BLaER1 treated with 17β-estradiol and CSF1 and Interleukin-3, amounts not matched to agents 10 nM and 100 nM (cell line): ENCODE measurements around the gene SLC51A.
A peak's percentile ranks its signal among the peaks of the same experiment; 100 is the strongest.

ENCODE experiments used
- H3K27ac ChIP-seq, 11 experiments: shearing (Covaris generic); formaldehyde crosslinking; 2 replicates each; pipeline ENCODE4 v1.8.1; 2022
- H3K27me3 ChIP-seq, 11 experiments: shearing (Covaris generic); formaldehyde crosslinking; 2 replicates each; pipeline ENCODE4 v1.8.1; 2022
- H3K36me3 ChIP-seq, 11 experiments: shearing (Covaris generic); formaldehyde crosslinking; 2 replicates each; pipeline ENCODE4 v1.8.1; 2022
- H3K4me1 ChIP-seq, 10 experiments: shearing (Covaris generic); formaldehyde crosslinking; 2 replicates each; pipeline ENCODE4 v1.8.1; 2022
- H3K4me2 ChIP-seq, 11 experiments: shearing (Covaris generic); formaldehyde crosslinking; 2 replicates each; pipeline ENCODE4 v1.8.1; 2022
- H3K4me3 ChIP-seq, 10 experiments: shearing (Covaris generic); formaldehyde crosslinking; 2 replicates each; pipeline ENCODE4 v1.8.1; 2022
- H3K9ac ChIP-seq, 11 experiments: shearing (Covaris generic); formaldehyde crosslinking; 2 replicates each; pipeline ENCODE4 v1.8.1; 2022
- H3K9me3 ChIP-seq, 11 experiments: shearing (Covaris generic); formaldehyde crosslinking; replicated peaks in 1 of 11; 2 replicates each; pipeline ENCODE4 v1.8.1; 2022
- H4K20me1 ChIP-seq, 11 experiments: shearing (Covaris generic); formaldehyde crosslinking; 2 replicates each; pipeline ENCODE4 v1.8.1; 2022
- Cebpa-rat ChIP-seq, 11 experiments: shearing (Covaris generic); IDR thresholded peaks; 2 replicates each; pipeline ENCODE4 v1.8.1; 2022

SLC51A gene

GRCh38 chr3:196275126-196275525 lies 58.8 kb downstream of the SLC51A start:
- Histone ChIP-seq H3K27me3 (no peaks in the 10 kb centered on the region), H3K4me3 (no peak overlapping the region), H4K20me1 (peaks cover 0 to 93% (median 13%) of the 10 kb centered on the region in 11 experiments; a peak in 13 of 22 replicates), H3K9me3 (peaks cover 11 to 35% (median 30%) of the 10 kb centered on the region in 11 experiments), H3K27ac (no peak overlapping the region), H3K36me3 (peaks cover 35 to 71% (median 53%) of the 10 kb centered on the region in 11 experiments), H3K9ac (no peak overlapping the region), H3K4me2 (no peak overlapping the region), H3K4me1 (peaks cover 8 to 32% (median 22%) of the 10 kb centered on the region in 10 experiments)
- TF ChIP-seq Cebpa-rat (IDR thresholded peaks at IDR 0.05), result no peak

GRCh38 chr3:196280689-196281440 lies 64.5 kb downstream of the SLC51A start:
- Histone ChIP-seq H3K4me3 (no peak overlapping the region), H3K27me3 (no peaks in the 10 kb centered on the region), H3K4me1 (peaks cover 41 to 80% (median 58%) of the 10 kb centered on the region in 10 experiments), H4K20me1 (peaks cover 0 to 99% (median 39%) of the 10 kb centered on the region in 11 experiments; a peak in 18 of 22 replicates), H3K9ac (no peak overlapping the region), H3K4me2 (peak overlapping the region in 9 of 11 experiments; percentile 4 to 65 (median 35); a peak in 13 of 22 replicates), H3K27ac (no peak overlapping the region), H3K36me3 (peaks cover 0 to 45% (median 13%) of the 10 kb centered on the region in 11 experiments; a peak in 12 of 22 replicates), H3K9me3 (peaks cover 0 to 4% (median 0%) of the 10 kb centered on the region in 11 experiments; a peak in 1 of 22 replicates)
- TF ChIP-seq Cebpa-rat (IDR thresholded peaks at IDR 0.05), result no peak

GRCh38 chr3:196281962-196282361 lies 65.6 kb downstream of the SLC51A start:
- no peak overlapping the region; a peak in 1 of 22 replicates for H3K9ac ChIP-seq
- H3K36me3 ChIP-seq, result peaks cover 0 to 34% (median 8%) of the 10 kb centered on the region in 11 experiments; a peak in 12 of 22 replicates
- TF ChIP-seq Cebpa-rat (IDR thresholded peaks at IDR 0.05), result no peak
- H3K9me3 ChIP-seq, result no peaks in the 10 kb centered on the region
- H3K4me3 ChIP-seq, result no peak overlapping the region
- H3K27ac ChIP-seq, result no peak overlapping the region
- H3K27me3 ChIP-seq, result no peaks in the 10 kb centered on the region
- peaks cover 0 to 94% (median 42%) of the 10 kb centered on the region in 11 experiments; a peak in 18 of 22 replicates for H4K20me1 ChIP-seq
- peaks cover 52 to 88% (median 69%) of the 10 kb centered on the region in 10 experiments for H3K4me1 ChIP-seq
- peak overlapping the region in 3 of 11 experiments; percentile 21 to 65 (median 35); a peak in 5 of 22 replicates for H3K4me2 ChIP-seq
